Smooth muscle cell (in vitro differentiated cells): Measurements from ENCODE around the gene TBC1D14. TPM values are rescaled to one million over a fixed set of nuclear protein-coding genes. Genes with fewer than 3 reads are reported as not detected.
A peak's percentile ranks its signal among the peaks of the same experiment; 100 is the strongest.

Experiments
- DNase-seq: peaks from one replicate; lab custom pipeline; 2025; ENCODE audit not compliant: unreplicated experiment; lab: John Stamatoyannopoulos, UW
- H2AFZ ChIP-seq: fragments of 200-600 bp; sonication (generic); 2 replicates; pipeline ENCODE4 v1.6.0; 2016; ENCODE audit warnings: antibody characterized with exemption, low read depth, mild to moderate bottlenecking
- H3F3A ChIP-seq: fragments of 200-600 bp; sonication (generic); 2 replicates; pipeline ENCODE4 v1.6.0; 2017; ENCODE audit warnings: antibody characterized with exemption, low read depth
- H3K27ac ChIP-seq: fragments of 200-600 bp; sonication (generic); 2 replicates; pipeline ENCODE4 v1.5.1; 2016; ENCODE audit warnings: low read depth, mild to moderate bottlenecking
- H3K27me3 ChIP-seq: fragments of 200-600 bp; sonication (generic); 2 replicates; pipeline ENCODE4 v1.6.1; 2016; ENCODE audit warnings: low read depth, mild to moderate bottlenecking
- H3K36me3 ChIP-seq: fragments of 200-600 bp; sonication (generic); 2 replicates; pipeline ENCODE4 v1.5.1; 2016; ENCODE audit warnings: low read depth
- H3K4me1 ChIP-seq: fragments of 200-600 bp; sonication (generic); 2 replicates; pipeline ENCODE4 v1.5.1; 2016; ENCODE audit warnings: low read depth
- H3K4me2 ChIP-seq: fragments of 200-600 bp; sonication (generic); 2 replicates; pipeline ENCODE4 v1.6.0; 2016; ENCODE audit warnings: mild to moderate bottlenecking
- H3K4me3 ChIP-seq: fragments of 200-600 bp; sonication (generic); 2 replicates; pipeline ENCODE4 v1.5.1; 2016; ENCODE audit warnings: mild to moderate bottlenecking
- H3K79me2 ChIP-seq: fragments of 200-600 bp; sonication (generic); 2 replicates; pipeline ENCODE4 v1.6.0; 2016; ENCODE audit warnings: low read depth, mild to moderate bottlenecking
- H3K9ac ChIP-seq: fragments of 200-600 bp; sonication (generic); 2 replicates; pipeline ENCODE4 v1.6.0; 2016; ENCODE audit warnings: low read depth
- H3K9me3 ChIP-seq: fragments of 200-600 bp; sonication (generic); replicated peaks from 2 replicates; pipeline ENCODE4 v1.5.1; 2016; ENCODE audit warnings: low read depth
- H4K20me1 ChIP-seq: fragments of 200-600 bp; sonication (generic); 2 replicates; pipeline ENCODE4 v1.6.0; 2016; ENCODE audit warnings: low read depth
- WGBS: methylation state at CpG from one replicate; pipeline ENCODE4 v1.1.7; 2016; ENCODE audit warnings: low lambda C conversion rate; 5-methylcytosine and 5-hydroxymethylcytosine counted together
- polyA plus RNA-seq: library from polyadenylated mRNA; unstranded; fragments of >200 nt; fragmentation: Nextera tagmentation; extraction: Ambion mirVana; gene quantifications from 2 replicates; pipeline ENCODE4 v1.2.1, GENCODE V29; 2016
- total RNA-seq: library from RNA; depleted of rRNA; stranded (reverse); fragments of >200 nt; gene quantifications from 2 replicates; pipeline ENCODE4 v1.2.3, GENCODE V29; 2014
- TF ChIP-seq, protein P1 (sequence below): fragments of 200-600 bp; sonication (generic); IDR thresholded peaks from 2 replicates; pipeline ENCODE4 v1.5.1; 2017; ENCODE audit warnings: borderline replicate concordance, mild to moderate bottlenecking, antibody characterized with exemption; ENCODE audit not compliant: insufficient read depth, poor library complexity, severe bottlenecking

TBC1D14 gene
- total and polyA plus RNA-seq, 2 experiments from 2014 or later, result 13.0 to 24.4 TPM

DNA sequence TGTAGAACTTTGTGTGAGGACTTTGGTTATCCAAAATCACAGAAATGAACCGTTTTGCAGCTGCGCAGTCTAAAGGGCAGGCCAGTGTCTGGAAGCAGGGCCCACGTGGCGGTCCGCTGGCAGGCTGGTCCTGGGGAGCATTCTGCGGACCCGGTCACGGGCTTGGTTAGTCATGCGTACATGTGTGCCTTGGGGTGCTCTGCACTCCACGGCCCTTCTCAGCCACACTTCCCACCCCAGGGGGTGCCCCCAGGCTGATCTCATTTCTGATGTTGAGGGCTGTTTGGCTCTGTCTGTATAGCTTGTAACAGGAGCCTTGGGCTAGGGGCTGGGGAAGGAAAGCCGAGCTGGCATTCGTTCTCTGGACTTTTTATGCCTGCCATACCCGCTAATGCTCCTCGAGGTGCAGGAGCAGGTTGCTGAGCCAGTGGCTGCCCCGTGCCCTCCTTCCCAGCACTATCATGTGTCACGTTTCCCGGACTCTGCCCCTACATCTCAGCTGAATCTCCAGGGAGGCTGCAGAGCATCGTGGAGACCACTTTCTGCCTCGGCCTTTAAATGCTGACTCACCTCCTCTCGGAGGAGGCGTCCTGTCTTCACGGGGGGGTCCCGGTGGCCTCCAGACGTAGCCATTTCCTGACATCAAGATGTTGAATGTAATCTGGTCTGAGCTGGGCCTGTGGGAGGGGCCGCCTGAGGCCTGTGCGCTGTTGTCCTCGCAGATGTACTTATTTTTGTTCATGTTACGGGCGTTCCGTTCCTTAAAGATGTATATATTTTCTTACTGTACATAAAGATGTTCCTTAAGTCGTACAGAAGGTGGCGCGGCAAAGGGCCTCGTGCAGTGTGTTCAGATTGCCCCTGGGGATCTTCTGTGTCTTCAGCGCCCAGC is 122.2 kb downstream of the TBC1D14 start:
- no peaks in the 10 kb centered on the region for H3K79me2 ChIP-seq
- H3F3A ChIP-seq, result no peaks in the 10 kb centered on the region
- no peak overlapping the region for H2AFZ ChIP-seq
- no peaks in the 10 kb centered on the region for H3K9me3 ChIP-seq
- H3K4me3 ChIP-seq, result no peak overlapping the region
- no peak overlapping the region for H3K4me2 ChIP-seq
- WGBS, result 81% methylated on average over 35 of the region's 35 CpGs
- TF ChIP-seq, protein P1, sequence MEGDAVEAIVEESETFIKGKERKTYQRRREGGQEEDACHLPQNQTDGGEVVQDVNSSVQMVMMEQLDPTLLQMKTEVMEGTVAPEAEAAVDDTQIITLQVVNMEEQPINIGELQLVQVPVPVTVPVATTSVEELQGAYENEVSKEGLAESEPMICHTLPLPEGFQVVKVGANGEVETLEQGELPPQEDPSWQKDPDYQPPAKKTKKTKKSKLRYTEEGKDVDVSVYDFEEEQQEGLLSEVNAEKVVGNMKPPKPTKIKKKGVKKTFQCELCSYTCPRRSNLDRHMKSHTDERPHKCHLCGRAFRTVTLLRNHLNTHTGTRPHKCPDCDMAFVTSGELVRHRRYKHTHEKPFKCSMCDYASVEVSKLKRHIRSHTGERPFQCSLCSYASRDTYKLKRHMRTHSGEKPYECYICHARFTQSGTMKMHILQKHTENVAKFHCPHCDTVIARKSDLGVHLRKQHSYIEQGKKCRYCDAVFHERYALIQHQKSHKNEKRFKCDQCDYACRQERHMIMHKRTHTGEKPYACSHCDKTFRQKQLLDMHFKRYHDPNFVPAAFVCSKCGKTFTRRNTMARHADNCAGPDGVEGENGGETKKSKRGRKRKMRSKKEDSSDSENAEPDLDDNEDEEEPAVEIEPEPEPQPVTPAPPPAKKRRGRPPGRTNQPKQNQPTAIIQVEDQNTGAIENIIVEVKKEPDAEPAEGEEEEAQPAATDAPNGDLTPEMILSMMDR, result no peak
- no peaks in the 10 kb centered on the region for H4K20me1 ChIP-seq
- H3K9ac ChIP-seq, result no peak overlapping the region
- no peaks in the 10 kb centered on the region for H3K4me1 ChIP-seq
- no peaks in the 10 kb centered on the region for H3K27me3 ChIP-seq
- H3K36me3 ChIP-seq, result no peaks in the 10 kb centered on the region
- no peak overlapping the region for H3K27ac ChIP-seq
- no peak for DNase-seq

DNA sequence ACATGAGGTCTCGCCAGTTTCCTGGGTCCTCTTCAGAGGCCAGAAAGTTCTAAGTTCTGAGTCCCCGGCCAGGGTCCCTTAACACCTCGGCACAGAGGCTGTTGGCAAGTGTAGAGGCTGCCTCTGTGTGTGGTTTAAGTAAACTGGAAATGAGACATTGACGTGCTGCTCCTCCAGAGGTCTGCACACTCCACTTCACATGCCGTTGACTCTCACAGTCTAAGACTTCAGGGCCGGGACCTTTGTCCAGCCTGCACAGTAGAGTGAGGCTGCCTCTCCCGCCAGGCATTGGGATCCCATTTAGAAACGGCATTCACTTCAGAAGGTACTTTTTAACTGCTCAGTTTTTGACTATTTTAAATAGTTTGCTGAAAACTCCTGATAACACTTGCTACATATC is 123.0 kb downstream of the TBC1D14 start:
- no peak for DNase-seq
- 96% methylated on average over 8 of the region's 8 CpGs for WGBS

GRCh38 chr4:7034262-7035081 is 124.8 kb downstream of the TBC1D14 start:
- Histone ChIP-seq H3K36me3 (no peaks in the 10 kb centered on the region), H3F3A (no peaks in the 10 kb centered on the region), H3K4me1 (no peaks in the 10 kb centered on the region), H3K27ac (peak overlapping the region; percentile 34), H3K9ac (no peak overlapping the region), H3K4me3 (no peak overlapping the region), H3K27me3 (no peaks in the 10 kb centered on the region), H2AFZ (no peak overlapping the region), H3K79me2 (no peaks in the 10 kb centered on the region), H3K9me3 (no peaks in the 10 kb centered on the region), H3K4me2 (no peak overlapping the region), H4K20me1 (no peaks in the 10 kb centered on the region)
- DNase-seq, result no peak
- WGBS, result 79% methylated on average over 20 of the region's 20 CpGs
- TF ChIP-seq, protein P1, result no peak

More for the DNA sequence above, 123.0 kb downstream of the TBC1D14 start:
- Histone ChIP-seq H4K20me1 (no peaks in the 10 kb centered on the region), H2AFZ (no peak overlapping the region), H3F3A (no peaks in the 10 kb centered on the region), H3K9me3 (no peaks in the 10 kb centered on the region), H3K36me3 (no peaks in the 10 kb centered on the region), H3K79me2 (no peaks in the 10 kb centered on the region), H3K4me3 (no peak overlapping the region), H3K4me2 (no peak overlapping the region), H3K27ac (no peak overlapping the region), H3K27me3 (no peaks in the 10 kb centered on the region), H3K9ac (no peak overlapping the region), H3K4me1 (no peaks in the 10 kb centered on the region)
- TF ChIP-seq, protein P1, result no peak
